Femur (tissue), 1 donor: Measurements from ENCODE around the gene AK8.

Experiments used
- DNase-seq: peaks from one replicate; pipeline ENCODE4 v3.0.0-alpha.2; 2017

The AK8 gene

DNA sequence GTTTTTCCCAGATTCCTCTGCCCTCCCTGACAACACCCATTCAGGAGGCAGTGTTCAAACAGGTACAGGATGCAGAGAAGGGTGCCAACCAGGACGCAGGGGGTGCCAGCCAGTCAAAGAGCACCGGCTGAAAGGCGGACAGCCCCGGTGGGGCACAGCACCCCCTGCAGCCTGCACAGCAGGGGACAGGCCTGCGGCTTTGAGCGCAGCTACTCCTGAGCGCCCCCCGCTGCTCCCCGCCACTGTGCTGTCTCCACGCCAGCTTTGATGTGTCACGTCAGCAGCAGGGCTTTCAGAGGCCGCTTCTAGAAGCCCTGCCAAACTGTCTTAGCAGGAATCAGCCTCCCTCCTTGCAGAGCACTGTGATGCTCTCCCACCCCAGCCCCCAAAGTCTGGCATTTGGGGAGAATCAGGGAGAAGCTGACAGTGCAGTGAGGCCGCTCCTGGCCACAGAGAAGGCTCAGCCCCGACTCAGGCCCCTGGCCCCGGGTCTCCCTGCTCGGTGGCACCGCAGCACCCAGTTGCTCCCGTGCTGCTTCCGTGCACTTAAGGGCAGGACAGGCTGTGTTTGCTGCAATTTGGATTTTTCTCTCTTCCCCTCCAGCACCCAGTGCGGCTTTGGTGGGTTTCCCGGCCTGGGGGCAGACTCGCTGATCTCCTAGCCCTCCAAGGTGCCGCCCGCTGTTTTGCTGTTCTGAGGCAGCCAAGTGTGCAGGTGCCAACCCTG lies 20.3 kb downstream of the AK8 start:
- peak; percentile 31 for DNase-seq

DNA sequence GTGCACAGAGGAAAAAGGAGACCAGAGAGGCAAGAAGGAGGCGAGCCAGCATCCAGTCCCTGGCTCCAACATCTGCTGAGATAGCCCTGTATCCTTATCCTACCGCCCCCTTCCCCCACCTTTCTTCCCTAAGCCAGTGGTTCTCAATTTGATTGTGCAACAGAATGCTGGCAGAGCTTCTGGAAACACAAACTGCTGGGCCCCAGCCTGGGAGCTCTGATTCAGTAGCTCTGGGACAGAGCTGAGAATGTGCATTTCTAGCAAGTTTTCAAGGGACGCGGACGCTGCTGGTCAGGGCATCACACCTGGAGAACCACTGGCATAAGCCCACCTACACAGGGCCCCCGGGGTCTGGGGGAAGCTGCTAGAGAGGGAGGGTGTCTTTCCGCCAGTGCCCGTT lies 21.1 kb downstream of the AK8 start:
- DNase-seq = peak; percentile 79

GRCh38 chr9:132855904-132856303 lies 22.2 kb downstream of the AK8 start:
- no peak for DNase-seq

DNA sequence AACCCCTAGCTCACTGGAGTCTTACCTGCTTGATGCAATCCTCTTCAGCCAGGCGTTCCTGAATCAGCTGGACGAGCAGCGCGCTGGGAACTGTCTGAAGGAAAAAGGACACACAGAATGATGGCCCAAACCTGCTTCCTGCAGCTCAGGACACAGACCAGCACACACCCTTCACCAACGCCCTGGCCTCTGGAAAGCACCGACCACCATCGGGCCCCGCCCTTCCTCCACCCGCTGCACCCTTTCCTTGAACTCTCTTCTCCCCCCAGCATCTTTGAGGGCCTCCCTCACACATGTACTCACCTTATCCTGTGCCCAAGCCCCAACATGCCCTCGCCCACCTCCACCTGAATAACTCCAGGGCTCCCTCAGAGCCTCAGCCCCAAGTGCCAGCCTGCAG lies 23.3 kb downstream of the AK8 start:
- no peak for DNase-seq

- DNase-seq = no peak
Measured at GRCh38 chr9:132853482-132853881, 24.6 kb downstream of the AK8 start.

DNA sequence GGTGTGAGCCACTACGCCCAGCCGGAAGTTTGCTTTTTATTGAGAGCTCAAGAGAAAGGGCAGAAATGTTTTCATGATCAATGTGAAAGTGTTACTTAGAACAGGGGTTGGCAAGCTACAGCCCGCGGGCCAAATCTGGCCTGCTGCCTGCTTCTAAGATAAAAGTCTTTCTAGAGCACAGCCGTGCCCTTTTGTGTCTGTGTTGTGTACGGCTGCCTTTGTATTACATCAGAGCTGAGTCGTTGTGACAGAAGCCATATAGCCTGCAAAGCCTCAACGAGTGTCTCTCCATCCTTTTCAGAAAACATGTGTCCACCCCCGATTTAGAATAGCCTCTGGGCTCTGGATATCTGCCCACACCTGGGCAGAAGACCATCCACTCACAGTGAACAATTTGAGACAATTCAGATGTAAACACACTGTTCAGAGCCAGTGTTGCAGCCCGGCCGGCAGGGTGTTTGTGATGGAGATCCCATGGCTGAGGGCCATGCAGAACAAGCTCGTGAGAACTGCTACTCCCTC lies 28.8 kb downstream of the AK8 start:
- DNase-seq = no peak

- DNase-seq = no peak
Measured at GRCh38 chr9:132846918-132847515, 31.1 kb downstream of the AK8 start.

DNA sequence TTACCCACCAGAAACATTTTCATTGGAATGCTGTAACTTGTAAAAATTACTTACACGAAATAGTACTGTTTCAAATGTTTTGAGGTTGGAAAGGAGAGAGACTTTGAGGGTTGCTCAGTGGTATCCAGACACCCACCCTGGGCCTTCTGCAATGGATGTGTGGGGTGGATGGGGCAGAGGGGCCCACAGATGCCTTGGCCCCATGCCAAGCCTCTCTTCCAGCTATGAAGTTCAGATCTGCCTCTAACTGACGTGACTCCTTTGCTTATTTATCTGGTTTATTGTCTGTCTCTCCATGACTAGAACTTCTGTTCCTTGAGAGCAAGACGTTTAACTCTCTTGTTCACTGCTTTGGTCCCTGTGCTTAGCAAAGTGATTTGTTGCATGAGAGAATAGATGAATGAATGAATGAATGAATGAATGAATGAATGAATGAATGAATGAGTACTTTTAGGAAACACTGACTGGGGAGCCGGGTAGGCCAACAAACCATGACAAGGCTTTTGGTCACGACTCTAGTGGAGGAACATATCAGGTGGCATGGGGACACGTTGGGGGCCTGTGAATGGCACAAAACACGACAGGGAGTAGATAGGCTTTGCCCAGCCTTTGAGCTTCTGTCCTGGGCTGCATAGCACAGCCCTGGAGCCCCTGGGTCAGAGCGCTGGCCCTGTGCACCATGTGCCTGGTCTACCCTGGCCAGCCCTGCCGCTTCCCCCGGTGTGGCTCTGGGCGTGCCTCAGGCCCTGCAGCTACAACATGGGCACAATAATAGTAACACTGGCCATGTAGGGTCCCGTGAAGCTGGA lies 31.8 kb downstream of the AK8 start:
- DNase-seq = no peak

DNA sequence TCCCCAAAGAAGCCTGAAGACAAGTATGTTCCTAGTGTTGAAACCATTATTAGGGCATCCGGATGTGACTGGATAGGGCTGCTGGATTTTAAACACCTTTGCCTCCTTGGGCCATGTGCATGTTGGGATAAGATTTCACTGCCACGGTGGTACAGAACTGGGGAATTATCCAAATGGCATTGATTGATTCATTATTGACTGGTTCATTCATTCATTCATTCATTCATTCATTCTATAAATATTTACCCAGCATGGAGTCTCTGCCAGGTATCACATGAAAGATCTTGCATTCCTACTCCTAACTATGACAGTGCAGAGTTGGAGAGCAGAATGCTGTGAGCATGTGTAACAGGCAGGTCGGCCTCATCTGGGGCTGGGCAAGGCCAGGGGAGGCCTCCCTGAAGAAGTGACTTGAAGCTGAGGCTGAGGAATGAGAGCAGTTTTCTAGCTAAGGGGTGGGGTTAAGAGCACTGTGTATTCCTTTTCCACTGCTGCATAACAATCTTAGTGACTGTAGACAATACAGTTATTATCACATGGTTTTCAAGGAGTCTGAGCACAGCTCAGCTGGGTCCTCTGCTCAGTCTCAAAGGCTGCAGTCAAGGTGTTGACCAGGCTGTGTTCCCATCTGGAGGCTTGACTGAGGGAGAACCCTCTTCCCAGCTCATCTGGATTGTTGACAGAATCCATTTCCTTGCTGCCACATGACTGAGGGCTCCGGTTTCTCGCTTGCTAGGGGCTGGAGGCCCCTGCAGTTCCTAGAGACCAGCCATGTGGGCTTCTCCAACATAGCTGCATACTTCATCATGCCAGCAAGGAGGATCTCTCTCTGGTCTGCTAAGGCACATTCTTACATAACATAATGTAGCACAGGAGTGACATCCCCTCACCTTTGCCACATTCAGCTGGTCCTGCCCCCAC lies 35.7 kb downstream of the AK8 start:
- no peak for DNase-seq

DNA sequence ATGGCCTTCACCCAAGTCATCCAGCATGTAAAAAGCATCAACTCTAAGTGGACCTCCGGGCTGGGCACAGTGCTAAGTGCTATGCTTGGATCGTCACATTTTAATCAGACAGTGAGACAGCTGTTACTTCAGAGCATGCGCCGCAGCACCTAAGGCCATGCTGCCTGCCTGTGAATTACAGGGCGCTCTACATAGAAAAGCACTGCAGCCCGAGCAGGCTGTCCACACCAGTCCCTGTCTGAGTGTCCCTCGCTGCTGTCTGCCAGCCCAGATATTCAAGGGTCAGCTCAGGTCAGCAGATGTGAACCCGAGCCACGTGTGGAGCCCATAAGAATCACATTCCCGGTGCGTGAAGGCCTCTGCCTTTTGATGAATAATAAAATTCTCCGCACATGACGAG lies 37.1 kb downstream of the AK8 start:
- no peak for DNase-seq

- DNase-seq = no peak
Measured at GRCh38 chr9:132838291-132838690, 39.8 kb downstream of the AK8 start.

DNA sequence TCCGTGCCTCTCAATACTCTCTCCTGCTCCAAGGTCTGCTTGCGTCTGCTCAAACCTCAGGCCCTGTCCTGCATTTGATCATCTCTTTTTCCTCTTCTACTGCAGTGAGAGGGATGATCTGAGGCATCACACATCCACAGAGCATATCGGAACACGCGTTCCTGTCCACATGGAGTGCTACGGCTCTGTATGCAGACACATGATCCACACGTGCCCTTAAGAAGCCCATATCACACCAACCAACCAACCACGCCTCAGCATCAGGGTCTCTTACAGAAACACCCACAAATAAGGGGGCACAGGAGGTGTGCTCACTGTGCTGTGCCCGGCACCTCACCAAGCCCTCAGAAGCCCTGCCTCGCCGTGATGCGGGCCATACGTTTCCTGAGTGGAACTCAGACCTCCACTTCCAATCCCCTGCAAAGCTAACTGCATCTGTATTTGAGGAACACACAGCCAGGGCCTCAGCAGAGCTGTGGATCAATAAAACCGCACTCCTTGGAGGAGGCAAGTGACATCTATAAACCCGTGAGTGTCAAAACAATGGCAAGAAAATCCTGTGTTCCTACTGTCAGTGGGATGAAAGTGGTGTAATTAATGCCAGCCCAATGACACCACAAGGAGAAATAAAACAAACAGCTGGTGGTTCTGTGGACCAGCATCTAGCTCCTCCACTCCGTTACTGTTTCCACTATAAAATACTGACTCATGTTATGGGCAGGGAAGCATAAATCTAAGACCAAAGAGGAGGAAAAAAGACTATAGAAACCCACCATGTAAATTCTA lies 40.4 kb downstream of the AK8 start:
- no peak for DNase-seq

GRCh38 chr9:132834343-132834742 lies 43.7 kb downstream of the AK8 start:
- DNase-seq = no peak

DNA sequence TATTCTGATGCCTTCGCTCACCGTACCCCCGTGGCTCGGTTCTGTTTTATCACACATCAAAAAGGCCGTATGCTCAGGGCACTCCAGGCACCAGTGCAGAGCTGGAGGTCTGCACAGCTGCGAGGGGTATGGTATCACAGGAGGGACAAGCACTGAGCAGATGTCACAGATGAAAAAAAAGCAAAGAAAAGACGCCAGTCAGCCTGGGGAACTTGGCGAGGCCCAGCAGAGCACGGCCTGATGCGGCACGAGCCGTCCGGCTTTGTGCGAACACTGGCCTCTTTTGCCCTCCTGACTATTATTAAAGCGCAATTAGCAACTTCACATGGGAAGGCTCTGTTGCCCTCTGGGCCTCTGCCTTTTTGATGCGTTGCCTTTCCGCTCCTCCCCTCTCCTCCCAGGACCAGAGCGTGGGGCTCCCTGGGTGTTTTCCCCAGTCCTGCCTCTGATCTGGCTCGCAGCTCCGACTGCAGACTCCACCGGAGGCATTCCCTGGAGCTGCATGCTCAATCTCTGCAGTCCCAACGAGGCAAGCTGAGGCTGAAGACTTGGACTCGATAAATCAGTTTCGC lies 44.4 kb downstream of the AK8 start:
- DNase-seq = no peak

GRCh38 chr9:132832171-132832881 lies 45.8 kb downstream of the AK8 start:
- DNase-seq = no peak

DNA sequence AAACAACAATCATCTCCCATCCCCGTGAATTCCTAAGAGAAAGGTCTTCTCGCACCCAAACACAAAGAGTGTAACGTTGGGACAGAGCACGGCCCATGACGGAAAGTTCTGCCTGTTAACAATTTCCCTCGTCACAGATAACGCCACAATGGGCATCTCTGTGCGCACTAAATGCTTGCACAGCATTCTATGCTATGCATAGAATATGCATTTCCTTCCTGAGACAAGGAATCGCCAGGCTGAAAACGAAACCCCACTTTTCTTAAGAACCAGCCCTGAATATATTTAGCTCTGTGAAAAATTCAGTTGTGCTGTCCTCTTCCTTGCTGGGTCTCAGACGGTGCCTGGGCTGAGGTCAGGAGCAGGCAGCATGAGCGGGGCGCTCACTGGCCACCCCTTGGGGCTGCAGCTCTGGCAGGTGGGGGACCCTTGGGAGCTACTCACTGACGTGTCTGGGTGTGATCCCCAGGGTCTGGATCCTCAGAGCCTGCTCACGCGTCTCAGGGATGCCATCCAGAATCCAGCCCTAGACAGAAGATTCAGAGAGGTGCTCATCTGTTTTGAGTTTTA lies 49.8 kb downstream of the AK8 start:
- DNase-seq = no peak

DNA sequence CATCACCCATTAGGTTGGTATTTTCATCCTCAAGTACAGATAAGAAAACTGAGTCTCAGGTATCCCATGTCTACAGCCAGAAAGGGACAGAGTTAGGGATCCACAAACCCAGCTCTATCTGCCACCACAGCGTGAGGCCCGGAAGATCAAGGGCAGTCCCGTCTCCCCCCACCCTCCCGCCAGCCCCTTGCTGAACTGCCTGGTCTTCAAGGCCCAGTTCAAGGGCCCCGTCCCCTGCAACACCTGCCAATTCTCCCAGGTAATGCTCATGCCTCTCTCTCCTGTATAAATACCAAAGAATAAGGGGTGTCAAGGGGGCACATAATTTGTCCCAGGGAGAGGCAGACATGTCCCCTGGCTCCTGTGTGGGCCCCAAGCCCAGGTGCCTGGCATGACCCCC lies 50.7 kb downstream of the AK8 start:
- no peak for DNase-seq

- DNase-seq = no peak
Measured at GRCh38 chr9:132826621-132827365, 51.3 kb downstream of the AK8 start.

DNA sequence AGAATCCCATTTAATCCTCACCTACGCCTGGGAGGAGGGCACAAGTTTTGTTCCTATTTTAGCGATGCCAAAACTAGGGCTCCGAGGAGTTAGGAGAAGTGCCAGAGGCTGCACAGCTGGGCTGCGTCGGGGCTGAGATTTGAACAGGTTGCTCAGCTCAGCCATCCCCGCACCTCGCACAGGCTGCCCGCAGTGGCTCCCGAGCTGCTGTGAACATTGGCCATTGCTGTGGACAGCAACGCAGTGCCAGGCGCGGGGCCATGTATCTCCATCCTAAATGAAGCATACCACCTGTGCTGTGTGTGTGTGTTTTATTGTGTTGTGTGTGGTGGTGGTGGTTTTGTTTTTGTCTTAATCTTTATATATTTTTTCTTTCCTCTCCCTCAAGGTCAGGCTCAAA lies 52.0 kb downstream of the AK8 start:
- DNase-seq = no peak

- DNase-seq = no peak
Measured at GRCh38 chr9:132825430-132825829, 52.7 kb downstream of the AK8 start.
